Keratinocyte (primary cell): ENCODE results near the gene SLC7A14. TPM values are rescaled to one million over a fixed set of nuclear protein-coding genes. Genes with fewer than 3 reads are reported as not detected.

ENCODE experiments used
- DNase-seq: peaks from one replicate; pipeline ENCODE4 v3.0.0-alpha.2; 2011; ENCODE audit warnings: low read depth, missing footprints, low spot score
- FAIRE-seq: peaks from 2 replicates; lab custom pipeline; 2011; peaks lifted over from hg19 to GRCh38; lab: Jason Lieb, UNC
- H2AFZ ChIP-seq: 2 replicates; pipeline ENCODE4 v1.6.0; 2012; ENCODE audit warnings: low read length, control low read depth, inconsistent platforms; ENCODE audit not compliant: control insufficient read depth
- H3K27ac ChIP-seq: 2 replicates; pipeline ENCODE4 v1.5.1; 2011; ENCODE audit warnings: low read length; ENCODE audit not compliant: control insufficient read depth, insufficient read depth
- H3K27me3 ChIP-seq: 3 replicates; pipeline ENCODE4 v1.6.0; 2011; ENCODE audit warnings: low read length; ENCODE audit not compliant: control insufficient read depth, insufficient read depth; ENCODE audit errors: extremely low read depth
- H3K36me3 ChIP-seq, 2 experiments: 2 replicates in 1 of 2; 3 replicates in 1 of 2; pipeline ENCODE4 v1.5.1; 2011; ENCODE audit warnings: low read length in 2 of 2, mild to moderate bottlenecking in 1 of 2; ENCODE audit not compliant: control insufficient read depth in 2 of 2, insufficient read depth in 2 of 2; ENCODE audit errors: extremely low read depth in 1 of 2
- H3K4me1 ChIP-seq: 3 replicates; pipeline ENCODE4 v1.5.1; 2011; ENCODE audit warnings: low read length; ENCODE audit not compliant: control insufficient read depth, insufficient read depth; ENCODE audit errors: extremely low read depth
- H3K4me2 ChIP-seq: 3 replicates; pipeline ENCODE4 v1.6.0; 2011; ENCODE audit warnings: low read depth, low read length; ENCODE audit not compliant: control insufficient read depth, insufficient read depth; ENCODE audit errors: extremely low read depth
- H3K4me3 ChIP-seq, 3 experiments: fragments of 200-600 bp in 1 of 3; sonication (generic) in 1 of 3; 2 replicates in 2 of 3; 3 replicates in 1 of 3; pipeline ENCODE4 v1.5.1; 2011 to 2016; ENCODE audit warnings: low read length in 3 of 3, mild to moderate bottlenecking in 3 of 3, control low read depth in 2 of 3, inconsistent platforms in 1 of 3, low read depth in 1 of 3, mixed read lengths in 1 of 3, mixed run types in 1 of 3, moderate library complexity in 1 of 3; ENCODE audit not compliant: control insufficient read depth in 2 of 3, insufficient read depth in 2 of 3; ENCODE audit errors: extremely low read depth in 1 of 3
- H3K79me2 ChIP-seq: 2 replicates; pipeline ENCODE4 v1.6.0; 2012; ENCODE audit warnings: low read length; ENCODE audit not compliant: control insufficient read depth, insufficient read depth
- H3K9ac ChIP-seq: 3 replicates; pipeline ENCODE4 v1.6.0; 2011; ENCODE audit warnings: low read length; ENCODE audit not compliant: control insufficient read depth, insufficient read depth; ENCODE audit errors: extremely low read depth
- H3K9me1 ChIP-seq: 3 replicates; pipeline ENCODE4 v1.6.0; 2011; ENCODE audit warnings: low read length; ENCODE audit not compliant: control insufficient read depth, insufficient read depth; ENCODE audit errors: extremely low read depth
- H3K9me3 ChIP-seq: 2 replicates; pipeline ENCODE4 v1.5.1; 2012; ENCODE audit warnings: low read depth, low read length; ENCODE audit not compliant: control insufficient read depth
- H4K20me1 ChIP-seq: 3 replicates; pipeline ENCODE4 v1.6.0; 2011; ENCODE audit warnings: low read length; ENCODE audit not compliant: control insufficient read depth, insufficient read depth; ENCODE audit errors: extremely low read depth
- CTCF ChIP-seq, 3 experiments: IDR thresholded peaks in 1 of 3; conservative IDR thresholded peaks in 1 of 3; optimal IDR thresholded peaks in 1 of 3; 2 replicates in 2 of 3; 3 replicates in 1 of 3; pipeline versions ENCODE3 to v1.5.1; 2011; ENCODE audit warnings: low read length in 3 of 3, mild to moderate bottlenecking in 3 of 3, moderate library complexity in 2 of 3, control low read depth in 1 of 3, inconsistent platforms in 1 of 3; ENCODE audit not compliant: insufficient read depth in 2 of 3; ENCODE audit errors: extremely low read depth in 1 of 3
- EZH2 ChIP-seq: IDR thresholded peaks from one replicate; pipeline ENCODE4 v1.6.1; 2012; ENCODE audit warnings: inconsistent platforms, mild to moderate bottlenecking, low read length, moderate library complexity
- dilution Hi-C: fragments of 300-500 bp; cut with MboI; formaldehyde crosslinking; loops from one replicate; pipeline ENCODE4 v1.7.0; 2020; ENCODE audit warnings: low sequenced_read_pairs; ENCODE audit not compliant: extremely low pct_ligation_motif_present
- polyA plus RNA-seq, 5 experiments: library from polyadenylated mRNA; depleted of rRNA in 3 of 5; stranded (reverse) in 3 of 5; stranded (forward) in 1 of 5; unstranded in 1 of 5; fragments of >200 nt; gene quantifications; 1 replicate in 1 of 5; 2 replicates in 3 of 5; 3 replicates in 1 of 5; pipeline versions ENCODE4 v1.2.1 to v1.2.3, GENCODE V29; 2011 to 2012; ENCODE audit warnings: missing spikeins in 2 of 5, low read depth in 1 of 5, low replicate concordance in 1 of 5

The SLC7A14 gene
- polyA plus RNA-seq, 1 donor (not counting 4 experiments of a cell fraction or from before 2014, with no cell fraction given), result not detected

- dilution Hi-C loops, result no loop called here
These were observed 94.9 kb downstream of the SLC7A14 start for GRCh38 chr3:170490828-170491560.

GRCh38 chr3:170488802-170489201 is 97.1 kb downstream of the SLC7A14 start:
- H4K20me1 ChIP-seq, result no peaks in the 10 kb centered on the region
- FAIRE-seq (no peak), DNase-seq (no peak)
- H2AFZ ChIP-seq, result no peak overlapping the region
- H3K9ac ChIP-seq, result no peak overlapping the region
- no peaks in the 10 kb centered on the region for H3K27me3 ChIP-seq
- no peaks in the 10 kb centered on the region for H3K9me1 ChIP-seq
- no peaks in the 10 kb centered on the region for H3K9me3 ChIP-seq
- H3K36me3 ChIP-seq, result no peaks in the 10 kb centered on the region
- no peaks in the 10 kb centered on the region for H3K79me2 ChIP-seq
- H3K4me3 ChIP-seq, result no peak overlapping the region
- TF ChIP-seq CTCF (optimal IDR thresholded peaks at IDR 0.05 in 1 of 3, IDR thresholded peaks at IDR 0.05 in 1 of 3, conservative IDR thresholded peaks at IDR 0.05 in 1 of 3; ENCODE audit: extremely low read depth in 1 of 3, insufficient read depth in 2 of 3, low read length in 3 of 3), result no peak
- no peak for TF ChIP-seq EZH2
- no peak overlapping the region for H3K27ac ChIP-seq
- no peak overlapping the region for H3K4me2 ChIP-seq
- H3K4me1 ChIP-seq, result no peaks in the 10 kb centered on the region
- dilution Hi-C loops, result no loop called here

More at GRCh38 chr3:170490828-170491560, 94.9 kb downstream of the SLC7A14 start:
- Histone ChIP-seq H3K4me3 (no peak overlapping the region), H2AFZ (no peak overlapping the region), H3K27ac (no peak overlapping the region), H4K20me1 (no peaks in the 10 kb centered on the region), H3K36me3 (no peaks in the 10 kb centered on the region), H3K4me2 (no peak overlapping the region), H3K27me3 (no peaks in the 10 kb centered on the region), H3K9me3 (no peaks in the 10 kb centered on the region), H3K9ac (no peak overlapping the region), H3K9me1 (no peaks in the 10 kb centered on the region), H3K79me2 (no peaks in the 10 kb centered on the region), H3K4me1 (no peaks in the 10 kb centered on the region)
- no peak for DNase-seq
- TF ChIP-seq CTCF (optimal IDR thresholded peaks at IDR 0.05 in 1 of 3, IDR thresholded peaks at IDR 0.05 in 1 of 3, conservative IDR thresholded peaks at IDR 0.05 in 1 of 3; ENCODE audit: extremely low read depth in 1 of 3, insufficient read depth in 2 of 3, low read length in 3 of 3), result no peak
- no peak for TF ChIP-seq EZH2
- FAIRE-seq, result no peak
